IMR-90 (cell line): Measurements from ENCODE around the gene PNP. TPM values are rescaled to one million over a fixed set of nuclear protein-coding genes. Genes with fewer than 3 reads are reported as not detected.

ENCODE experiments used
- ATAC-seq: fragments of 200-7000 bp; cut with Tn5 transposase; 2 replicates; pipeline ENCODE4 v1.9.1; 2020; ENCODE audit warnings: low read depth, mild to moderate bottlenecking, moderate library complexity
- BruUV-seq: library from RNA; stranded (reverse); fragments of 400-500 nt; replicated peaks from 2 replicates; lab custom pipeline; 2021; lab: Mats Ljungman, UMichigan
- CTCF ChIA-PET: fragments of 300-600 bp; formaldehyde crosslinking; extraction: SDS; loops from one replicate; lab custom pipeline; 2021; ENCODE audit warnings: antibody characterized with exemption; lab: Yijun Ruan, JAX
- POLR2A ChIA-PET: fragments of 300-600 bp; sonication (Branson Sonifier 250); formaldehyde crosslinking; loops from one replicate; lab custom pipeline; 2022; ENCODE audit warnings: antibody characterized with exemption; ENCODE audit not compliant: unreplicated experiment; lab: Charles Lee
- DNase-seq: peaks from one replicate; pipeline ENCODE4 v3.0.0; 2013
- H2AFZ ChIP-seq: replicated peaks from 2 replicates; pipeline ENCODE3; 2013; ENCODE audit warnings: low read length, mild to moderate bottlenecking; ENCODE audit not compliant: poor library complexity
- H2AK5ac ChIP-seq: 2 replicates; pipeline ENCODE4 v1.6.1; 2013; ENCODE audit warnings: low read depth, low read length, inconsistent platforms
- H2AK9ac ChIP-seq: replicated peaks from 2 replicates; pipeline ENCODE3; 2013; ENCODE audit warnings: mild to moderate bottlenecking, low read depth, low read length, moderate library complexity; ENCODE audit not compliant: poor library complexity
- H2BK120ac ChIP-seq: 2 replicates; pipeline ENCODE4 v1.6.1; 2013; ENCODE audit warnings: low read depth, low read length, inconsistent platforms
- H2BK15ac ChIP-seq: 3 replicates; pipeline ENCODE4 v1.6.1; 2013; ENCODE audit warnings: low read depth, low read length, inconsistent platforms
- H2BK20ac ChIP-seq: 2 replicates; pipeline ENCODE4 v1.6.1; 2013; ENCODE audit warnings: low read depth, mild to moderate bottlenecking, inconsistent platforms, low read length, moderate library complexity
- H2BK5ac ChIP-seq: 2 replicates; pipeline ENCODE4 v1.6.1; 2013; ENCODE audit warnings: mild to moderate bottlenecking, low read depth, low read length, inconsistent platforms; ENCODE audit not compliant: poor library complexity, severe bottlenecking
- H3K14ac ChIP-seq: replicated peaks from 2 replicates; pipeline ENCODE4 v1.6.1; 2013; ENCODE audit warnings: low read depth, low read length, inconsistent platforms
- H3K18ac ChIP-seq: 2 replicates; pipeline ENCODE4 v1.6.1; 2013; ENCODE audit warnings: low read depth, low read length, control low read depth
- H3K23ac ChIP-seq: 2 replicates; pipeline ENCODE4 v1.6.1; 2013; ENCODE audit warnings: low read depth, low read length, inconsistent platforms
- H3K27ac ChIP-seq: 2 replicates; pipeline ENCODE4 v1.5.1; 2013; ENCODE audit warnings: mild to moderate bottlenecking, control low read depth, low read length; ENCODE audit not compliant: insufficient read depth
- H3K27me3 ChIP-seq: 2 replicates; pipeline ENCODE4 v1.6.1; 2013; ENCODE audit warnings: low read length; ENCODE audit not compliant: control insufficient read depth, insufficient read depth
- H3K36me3 ChIP-seq: 2 replicates; pipeline ENCODE4 v1.6.1; 2013; ENCODE audit warnings: low read length, mixed read lengths; ENCODE audit not compliant: control insufficient read depth, insufficient read depth
- H3K4ac ChIP-seq: 2 replicates; pipeline ENCODE4 v1.6.1; 2013; ENCODE audit warnings: low read depth, low read length, inconsistent platforms
- H3K4me1 ChIP-seq: 2 replicates; pipeline ENCODE4 v1.6.1; 2013; ENCODE audit warnings: low read length, mixed read lengths; ENCODE audit not compliant: control insufficient read depth, insufficient read depth
- H3K4me2 ChIP-seq: 2 replicates; pipeline ENCODE4 v1.6.1; 2013; ENCODE audit warnings: low read depth, mild to moderate bottlenecking, control low read depth, low read length, moderate library complexity
- H3K4me3 ChIP-seq: 2 replicates; pipeline ENCODE4 v1.5.1; 2013; ENCODE audit warnings: low read depth, mild to moderate bottlenecking, control low read depth, low read length, moderate library complexity; ENCODE audit not compliant: insufficient read depth
- H3K56ac ChIP-seq: 2 replicates; pipeline ENCODE4 v1.6.1; 2013; ENCODE audit warnings: low read length, inconsistent platforms; ENCODE audit not compliant: insufficient read depth; ENCODE audit errors: extremely low read depth
- H3K79me1 ChIP-seq, 2 experiments: 2 replicates each; pipeline ENCODE4 v1.6.1; 2013; ENCODE audit warnings: low read length in 2 of 2, inconsistent platforms in 1 of 2, low read depth in 1 of 2
- H3K9ac ChIP-seq: 2 replicates; pipeline ENCODE4 v1.6.1; 2013; ENCODE audit warnings: low read depth, low read length, control low read depth
- H3K9me1 ChIP-seq: 2 replicates; pipeline ENCODE4 v1.6.1; 2013; ENCODE audit warnings: low read length, inconsistent platforms; ENCODE audit not compliant: insufficient read depth
- H3K9me3 ChIP-seq: 2 replicates; pipeline ENCODE4 v1.6.1; 2013; ENCODE audit warnings: low read length; ENCODE audit not compliant: control insufficient read depth, insufficient read depth
- H4K20me1 ChIP-seq: 2 replicates; pipeline ENCODE4 v1.6.1; 2013; ENCODE audit warnings: low read length, inconsistent platforms; ENCODE audit not compliant: insufficient read depth
- H4K5ac ChIP-seq: 2 replicates; pipeline ENCODE4 v1.6.1; 2013; ENCODE audit warnings: mild to moderate bottlenecking, low read depth, low read length, control low read depth
- H4K8ac ChIP-seq, 2 experiments: 2 replicates each; pipeline ENCODE4 v1.6.1; 2013; ENCODE audit warnings: low read depth in 2 of 2, low read length in 2 of 2, control low read depth in 1 of 2, inconsistent platforms in 1 of 2
- H4K91ac ChIP-seq: 2 replicates; pipeline ENCODE4 v1.6.1; 2013; ENCODE audit warnings: low read depth, low read length, inconsistent platforms; ENCODE audit not compliant: insufficient read depth
- CHD1 ChIP-seq: IDR thresholded peaks from 2 replicates; pipeline ENCODE4 v1.6.1; 2012; ENCODE audit warnings: low read depth, low read length, improper control_type of control experiment
- FOS ChIP-seq: fragments of 150-350 bp; IDR thresholded peaks from 2 replicates; pipeline ENCODE4 v1.6.1; 2016; ENCODE audit warnings: low read depth, low read length
- MAFK ChIP-seq: IDR thresholded peaks from 2 replicates; pipeline ENCODE4 v1.6.1; 2012; ENCODE audit warnings: low read depth, low read length, improper control_type of control experiment
- MAZ ChIP-seq: IDR thresholded peaks from 2 replicates; pipeline ENCODE4 v1.6.1; 2012; ENCODE audit warnings: low read depth, mild to moderate bottlenecking, low read length, improper control_type of control experiment, moderate library complexity, borderline replicate concordance
- MXI1 ChIP-seq: IDR thresholded peaks from 2 replicates; pipeline ENCODE4 v1.6.1; 2012; ENCODE audit warnings: low read depth, mild to moderate bottlenecking, low read length, moderate library complexity, borderline replicate concordance
- NFE2L2 ChIP-seq: fragments of 150-350 bp; IDR thresholded peaks from 2 replicates; pipeline ENCODE4 v1.6.1; 2016; ENCODE audit warnings: low read depth, mild to moderate bottlenecking, low read length
- POLR2A ChIP-seq: IDR thresholded peaks from 2 replicates; pipeline ENCODE4 v1.6.1; 2012; ENCODE audit warnings: mild to moderate bottlenecking, low read depth, low read length
- RCOR1 ChIP-seq: IDR thresholded peaks from 2 replicates; pipeline ENCODE4 v1.6.1; 2012; ENCODE audit warnings: mild to moderate bottlenecking, low read length, improper control_type of control experiment; ENCODE audit not compliant: insufficient replicate concordance
- RFX5 ChIP-seq: IDR thresholded peaks from 2 replicates; pipeline ENCODE4 v1.8.0; 2012; ENCODE audit warnings: low read depth, mild to moderate bottlenecking, low read length, moderate library complexity
- WGBS, 2 experiments: methylation state at CpG; one replicate each; pipeline versions ENCODE4 v1.1.5 to v1.1.7; 2013; ENCODE audit warnings: missing lambda C conversion rate in 2 of 2; ENCODE audit not compliant: insufficient read length in 1 of 2; ENCODE audit errors: extremely low coverage in 2 of 2; 5-methylcytosine and 5-hydroxymethylcytosine counted together
- dilution Hi-C: fragments of 300-500 bp; cut with HindIII; formaldehyde crosslinking; loops from one replicate; pipeline ENCODE4 v1.14.3; 2018; ENCODE audit warnings: low sequenced_read_pairs; ENCODE audit not compliant: unreplicated experiment
- in situ Hi-C: fragments of 300-500 bp; cut with MboI; formaldehyde crosslinking; loops from 3 replicates; pipeline ENCODE4 v1.14.3; 2019; ENCODE audit warnings: low sequenced_read_pairs, inconsistent platforms, mixed read lengths
- intact Hi-C: fragments of 100-400 bp; cut with micrococcal nuclease; formaldehyde crosslinking; loops from 2 replicates; pipeline ENCODE4 v1.10.0; 2022
- polyA plus RNA-seq, 3 experiments: library from polyadenylated mRNA; depleted of rRNA; stranded (reverse); fragments of >200 nt; gene quantifications; 2 replicates each; pipeline ENCODE4 v1.2.3, GENCODE V29; 2012; ENCODE audit warnings: low replicate concordance in 1 of 3
- total RNA-seq: library from RNA; depleted of rRNA; stranded (reverse); fragments of >200 nt; gene quantifications from 2 replicates; pipeline ENCODE4 v1.2.3, GENCODE V29; 2012
- TF ChIP-seq, protein P1 (sequence below): fragments of 150-350 bp; IDR thresholded peaks from 2 replicates; pipeline ENCODE4 v1.6.1; 2016; ENCODE audit warnings: low read depth, mild to moderate bottlenecking, low read length, moderate library complexity, borderline replicate concordance
- TF ChIP-seq, protein P2 (sequence below): fragments of 150-350 bp; IDR thresholded peaks from 2 replicates; pipeline ENCODE4 v1.6.1; 2017; ENCODE audit warnings: mild to moderate bottlenecking, antibody characterized with exemption, low read length, low read depth
- TF ChIP-seq, protein P3 (sequence below): conservative IDR thresholded peaks from 2 replicates; pipeline ENCODE4 v1.5.1; 2012; ENCODE audit warnings: mild to moderate bottlenecking, low read depth, low read length, improper control_type of control experiment

Gene PNP
- total and polyA plus RNA-seq, 2 of the 4 experiments (the other 2 are of a cell fraction) = 53.4 to 68.8 TPM

DNA sequence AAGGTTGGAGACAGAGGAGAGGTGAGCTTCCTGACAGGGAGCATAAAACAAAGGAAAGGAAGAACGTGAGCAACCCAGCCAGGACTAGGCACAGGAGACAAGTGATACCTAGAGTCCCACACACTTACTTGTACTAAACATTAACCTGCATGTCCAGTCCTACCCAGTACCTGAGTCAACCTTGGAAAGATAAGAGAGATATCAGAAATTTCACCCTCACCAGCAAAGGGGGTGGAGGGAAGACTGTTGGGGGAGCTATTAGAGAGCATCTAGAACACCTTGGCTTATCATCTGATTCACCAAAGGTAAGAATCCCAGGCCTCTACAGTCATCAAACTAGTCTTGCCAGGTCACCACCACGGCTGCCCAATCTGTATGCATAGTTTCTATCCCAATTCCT is 44.4 kb upstream of the PNP start:
- dilution Hi-C loops = no loop called here
- intact Hi-C loops = no loop called here
- in situ Hi-C loops = no loop called here
- Histone ChIP-seq H3K27me3 (peaks cover 1% of the 10 kb centered on the region), H3K36me3 (no peaks in the 10 kb centered on the region), H3K18ac (no peak overlapping the region), H2AFZ (no peak overlapping the region), H2BK15ac (no peak overlapping the region), H3K14ac (no peak overlapping the region), H2AK5ac (no peak overlapping the region), H4K91ac (no peak overlapping the region), H3K4me3 (no peak overlapping the region), H2BK120ac (no peak overlapping the region), H3K79me1 (no peaks in the 10 kb centered on the region), H3K23ac (no peak overlapping the region), H3K56ac (no peak overlapping the region), H3K4me1 (0 out of 2 replicates have a peak, but pooled peaks cover 2% of the 10 kb centered on the region), H3K27ac (no peak overlapping the region), H2BK20ac (no peak overlapping the region), H4K8ac (no peak overlapping the region), H2BK5ac (no peak overlapping the region), H3K9me1 (no peaks in the 10 kb centered on the region), H3K4ac (no peak overlapping the region), H3K9me3 (no peaks in the 10 kb centered on the region), H2AK9ac (no peak overlapping the region), H4K5ac (no peak overlapping the region), H3K9ac (no peak overlapping the region), H3K4me2 (no peak overlapping the region), H4K20me1 (no peaks in the 10 kb centered on the region)
- CTCF ChIA-PET = interaction anchor here (0.6 to 2.3 kb wide), 2 partner anchors 9 to 590 kb away, joined by 3 to 12 read pairs; no protein-coding TSS in a partner anchor
- POLR2A ChIA-PET = no interaction called here
- BruUV-seq = no TSS peak
- DNase-seq = no peak
- no CpG with 5 or more reads among the region's 2 CpGs for WGBS, 2 experiments
- TF ChIP-seq CHD1 (no peak), MXI1 (no peak), RFX5 (no peak), POLR2A (no peak), NFE2L2 (no peak), RCOR1 (no peak), MAZ (no peak), FOS (no peak), MAFK (no peak)
- TF ChIP-seq, protein P1, sequence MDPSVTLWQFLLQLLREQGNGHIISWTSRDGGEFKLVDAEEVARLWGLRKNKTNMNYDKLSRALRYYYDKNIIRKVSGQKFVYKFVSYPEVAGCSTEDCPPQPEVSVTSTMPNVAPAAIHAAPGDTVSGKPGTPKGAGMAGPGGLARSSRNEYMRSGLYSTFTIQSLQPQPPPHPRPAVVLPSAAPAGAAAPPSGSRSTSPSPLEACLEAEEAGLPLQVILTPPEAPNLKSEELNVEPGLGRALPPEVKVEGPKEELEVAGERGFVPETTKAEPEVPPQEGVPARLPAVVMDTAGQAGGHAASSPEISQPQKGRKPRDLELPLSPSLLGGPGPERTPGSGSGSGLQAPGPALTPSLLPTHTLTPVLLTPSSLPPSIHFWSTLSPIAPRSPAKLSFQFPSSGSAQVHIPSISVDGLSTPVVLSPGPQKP = no peak
- TF ChIP-seq, protein P2, sequence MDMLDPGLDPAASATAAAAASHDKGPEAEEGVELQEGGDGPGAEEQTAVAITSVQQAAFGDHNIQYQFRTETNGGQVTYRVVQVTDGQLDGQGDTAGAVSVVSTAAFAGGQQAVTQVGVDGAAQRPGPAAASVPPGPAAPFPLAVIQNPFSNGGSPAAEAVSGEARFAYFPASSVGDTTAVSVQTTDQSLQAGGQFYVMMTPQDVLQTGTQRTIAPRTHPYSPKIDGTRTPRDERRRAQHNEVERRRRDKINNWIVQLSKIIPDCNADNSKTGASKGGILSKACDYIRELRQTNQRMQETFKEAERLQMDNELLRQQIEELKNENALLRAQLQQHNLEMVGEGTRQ = no peak
- TF ChIP-seq, protein P3, sequence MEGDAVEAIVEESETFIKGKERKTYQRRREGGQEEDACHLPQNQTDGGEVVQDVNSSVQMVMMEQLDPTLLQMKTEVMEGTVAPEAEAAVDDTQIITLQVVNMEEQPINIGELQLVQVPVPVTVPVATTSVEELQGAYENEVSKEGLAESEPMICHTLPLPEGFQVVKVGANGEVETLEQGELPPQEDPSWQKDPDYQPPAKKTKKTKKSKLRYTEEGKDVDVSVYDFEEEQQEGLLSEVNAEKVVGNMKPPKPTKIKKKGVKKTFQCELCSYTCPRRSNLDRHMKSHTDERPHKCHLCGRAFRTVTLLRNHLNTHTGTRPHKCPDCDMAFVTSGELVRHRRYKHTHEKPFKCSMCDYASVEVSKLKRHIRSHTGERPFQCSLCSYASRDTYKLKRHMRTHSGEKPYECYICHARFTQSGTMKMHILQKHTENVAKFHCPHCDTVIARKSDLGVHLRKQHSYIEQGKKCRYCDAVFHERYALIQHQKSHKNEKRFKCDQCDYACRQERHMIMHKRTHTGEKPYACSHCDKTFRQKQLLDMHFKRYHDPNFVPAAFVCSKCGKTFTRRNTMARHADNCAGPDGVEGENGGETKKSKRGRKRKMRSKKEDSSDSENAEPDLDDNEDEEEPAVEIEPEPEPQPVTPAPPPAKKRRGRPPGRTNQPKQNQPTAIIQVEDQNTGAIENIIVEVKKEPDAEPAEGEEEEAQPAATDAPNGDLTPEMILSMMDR = no peak
- no peak for ATAC-seq
